Ascending aorta (tissue), 2 donors: ENCODE measurements around the gene ZNF423. TPM values are rescaled to one million over a fixed set of nuclear protein-coding genes. Genes with fewer than 3 reads are reported as not detected.
A peak's percentile ranks its signal among the peaks of the same experiment; 100 is the strongest.

Experiments
- DNase-seq, 2 donors: peaks; one replicate each; pipeline ENCODE4 v3.0.0-alpha.2; 2019; ENCODE audit warnings: low spot score in 2 of 2
- H3K27ac ChIP-seq, 2 donors: fragments of 200-600 bp; sonication (generic); one replicate each; pipeline ENCODE4 v1.5.1; 2016 to 2017; ENCODE audit warnings: mild to moderate bottlenecking in 1 of 2
- H3K27me3 ChIP-seq: fragments of 200-600 bp; sonication (generic); one replicate; pipeline ENCODE4 v1.5.1; 2017
- H3K36me3 ChIP-seq, 2 donors: fragments of 200-600 bp; sonication (generic); one replicate each; pipeline ENCODE4 v1.5.1; 2016
- H3K4me1 ChIP-seq, 2 donors: fragments of 200-600 bp; sonication (generic); one replicate each; pipeline ENCODE4 v1.5.1; 2016 to 2017; ENCODE audit warnings: mild to moderate bottlenecking in 1 of 2
- H3K4me3 ChIP-seq, 2 donors: fragments of 200-600 bp; sonication (generic); one replicate each; pipeline ENCODE4 v1.5.1; 2016 to 2017; ENCODE audit warnings: mild to moderate bottlenecking in 1 of 2
- H3K9me3 ChIP-seq, 2 donors: fragments of 200-600 bp; sonication (generic); one replicate each; pipeline ENCODE4 v1.5.1; 2016
- intact Hi-C: fragments of 100-400 bp; cut with DNase I; formaldehyde crosslinking; loops from one replicate; pipeline ENCODE4 v1.15.1; 2023
- total RNA-seq: library from RNA; depleted of rRNA; stranded (reverse); fragments of >200 nt; gene quantifications from one replicate; pipeline ENCODE4 v1.1.0, GENCODE V29; 2016
- TF ChIP-seq, protein P1 (sequence below), 3 experiments: fragments of 200-600 bp in 2 of 3; fragments of 450-650 bp in 1 of 3; sonication (generic) in 2 of 3; IDR thresholded peaks; one replicate each; pipeline ENCODE4 v1.5.1; 2016 to 2019; ENCODE audit warnings: antibody characterized with exemption in 3 of 3, mild to moderate bottlenecking in 1 of 3, moderate library complexity in 1 of 3

Gene ZNF423
- total RNA-seq, 1 donor from 2014 or later: 42.9 TPM

GRCh38 chr16:49446805-49447204 lies 409.1 kb downstream of the ZNF423 start:
- intact Hi-C loops: no loop called here
- no peaks in the 10 kb centered on the region for H3K9me3 ChIP-seq
- H3K4me1 ChIP-seq: no peaks in the 10 kb centered on the region
- no peak overlapping the region for H3K4me3 ChIP-seq
- TF ChIP-seq, protein P1, sequence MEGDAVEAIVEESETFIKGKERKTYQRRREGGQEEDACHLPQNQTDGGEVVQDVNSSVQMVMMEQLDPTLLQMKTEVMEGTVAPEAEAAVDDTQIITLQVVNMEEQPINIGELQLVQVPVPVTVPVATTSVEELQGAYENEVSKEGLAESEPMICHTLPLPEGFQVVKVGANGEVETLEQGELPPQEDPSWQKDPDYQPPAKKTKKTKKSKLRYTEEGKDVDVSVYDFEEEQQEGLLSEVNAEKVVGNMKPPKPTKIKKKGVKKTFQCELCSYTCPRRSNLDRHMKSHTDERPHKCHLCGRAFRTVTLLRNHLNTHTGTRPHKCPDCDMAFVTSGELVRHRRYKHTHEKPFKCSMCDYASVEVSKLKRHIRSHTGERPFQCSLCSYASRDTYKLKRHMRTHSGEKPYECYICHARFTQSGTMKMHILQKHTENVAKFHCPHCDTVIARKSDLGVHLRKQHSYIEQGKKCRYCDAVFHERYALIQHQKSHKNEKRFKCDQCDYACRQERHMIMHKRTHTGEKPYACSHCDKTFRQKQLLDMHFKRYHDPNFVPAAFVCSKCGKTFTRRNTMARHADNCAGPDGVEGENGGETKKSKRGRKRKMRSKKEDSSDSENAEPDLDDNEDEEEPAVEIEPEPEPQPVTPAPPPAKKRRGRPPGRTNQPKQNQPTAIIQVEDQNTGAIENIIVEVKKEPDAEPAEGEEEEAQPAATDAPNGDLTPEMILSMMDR (IDR thresholded peaks at IDR 0.05): no peak
- H3K36me3 ChIP-seq: no peaks in the 10 kb centered on the region
- DNase-seq: no peak
- no peaks in the 10 kb centered on the region for H3K27me3 ChIP-seq
- no peak overlapping the region for H3K27ac ChIP-seq

DNA sequence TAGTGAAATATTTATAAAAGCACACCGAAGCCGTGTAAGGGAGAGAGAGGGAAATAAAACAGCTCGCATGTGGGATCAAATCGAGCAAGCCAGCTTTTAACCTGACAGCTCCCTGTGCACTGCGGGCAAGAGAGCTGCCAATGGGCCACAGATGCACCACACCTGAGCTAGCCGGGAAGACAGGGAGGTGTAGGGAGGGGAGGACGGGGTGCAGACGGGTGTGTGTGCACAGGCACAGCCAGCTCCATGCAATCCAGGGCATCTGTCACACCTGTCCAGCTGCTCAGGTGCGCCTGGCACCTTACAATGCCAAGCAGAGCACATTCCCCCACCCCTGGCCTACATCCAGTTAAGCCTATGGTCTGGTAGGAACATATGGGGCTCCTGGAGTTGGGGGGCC lies 412.3 kb downstream of the ZNF423 start:
- H3K9me3 ChIP-seq: no peaks in the 10 kb centered on the region
- H3K4me1 ChIP-seq: peaks cover 0 to 5% of the 10 kb centered on the region in 2 donors
- no peaks in the 10 kb centered on the region for H3K36me3 ChIP-seq
- intact Hi-C loops: no loop called here
- no peak overlapping the region for H3K27ac ChIP-seq
- DNase-seq: no peak
- TF ChIP-seq, protein P1 (IDR thresholded peaks at IDR 0.05): no peak
- no peak overlapping the region for H3K4me3 ChIP-seq
- H3K27me3 ChIP-seq: no peaks in the 10 kb centered on the region

- DNase-seq: no peak
- no peaks in the 10 kb centered on the region for H3K27me3 ChIP-seq
Measured at GRCh38 chr16:49442805-49443204, 413.1 kb downstream of the ZNF423 start.

GRCh38 chr16:49441366-49441780 lies 414.5 kb downstream of the ZNF423 start:
- Histone ChIP-seq H3K4me3 (peak overlapping the region in 1 of 2 donors; percentile 16), H3K27me3 (no peaks in the 10 kb centered on the region), H3K36me3 (no peaks in the 10 kb centered on the region), H3K4me1 (peaks cover 0 to 5% of the 10 kb centered on the region in 2 donors), H3K9me3 (no peaks in the 10 kb centered on the region), H3K27ac (no peak overlapping the region)
- DNase-seq: no peak
- intact Hi-C loops: no loop called here
- TF ChIP-seq, protein P1 (IDR thresholded peaks at IDR 0.05): peak in 1 of 3 experiments; percentile 32

More at GRCh38 chr16:49442805-49443204, 413.1 kb downstream of the ZNF423 start:
- H3K4me3 ChIP-seq: no peak overlapping the region
- no peaks in the 10 kb centered on the region for H3K36me3 ChIP-seq
- TF ChIP-seq, protein P1 (IDR thresholded peaks at IDR 0.05): no peak
- H3K27ac ChIP-seq: no peak overlapping the region
- no peaks in the 10 kb centered on the region for H3K9me3 ChIP-seq
- intact Hi-C loops: no loop called here
- peaks cover 0 to 5% of the 10 kb centered on the region in 2 donors for H3K4me1 ChIP-seq

DNA sequence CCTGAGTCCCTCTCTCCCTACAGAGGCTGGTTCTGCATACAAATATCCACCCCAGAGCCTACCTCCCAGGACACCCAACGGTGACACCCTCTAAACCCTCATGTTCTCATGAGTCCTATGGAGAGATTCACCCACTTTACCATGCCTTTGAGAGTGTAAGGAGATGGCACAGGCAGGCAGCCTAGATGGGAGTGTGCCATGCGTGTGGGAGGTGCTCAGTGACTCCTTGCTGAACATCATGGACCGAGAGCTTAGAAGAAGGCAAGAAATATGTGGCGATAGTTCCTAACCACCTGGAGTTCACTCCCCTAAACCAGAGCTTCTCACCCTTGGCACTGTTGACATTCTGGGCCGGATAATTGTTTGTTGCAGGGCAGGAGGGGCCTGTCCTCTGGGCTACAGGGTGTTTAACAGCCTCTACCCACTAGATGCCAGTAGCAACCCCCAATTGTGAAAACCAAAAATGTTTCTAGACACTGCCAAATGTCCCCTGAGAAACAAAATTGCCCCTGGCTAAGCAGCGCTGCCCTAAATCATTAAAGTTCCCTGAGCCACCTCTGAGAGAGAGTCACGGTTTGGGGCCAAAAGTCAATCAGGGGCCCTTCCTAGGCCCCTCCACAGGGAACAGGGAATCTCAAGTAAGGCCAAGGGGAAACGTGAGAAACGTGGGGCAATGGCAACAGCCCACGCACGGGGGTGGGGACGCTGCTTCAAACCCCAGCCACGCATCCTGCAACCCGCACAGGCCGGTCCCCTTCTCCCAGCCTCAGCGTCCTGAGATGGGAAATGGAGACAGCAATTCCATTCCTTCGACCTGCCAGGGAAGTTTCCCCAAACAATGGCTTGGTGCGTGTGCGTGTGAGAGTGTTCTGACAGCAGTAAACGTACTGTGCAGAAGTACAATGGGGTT lies 415.5 kb downstream of the ZNF423 start:
- H3K27ac ChIP-seq: no peak overlapping the region
- intact Hi-C loops: no loop called here
- no peaks in the 10 kb centered on the region for H3K9me3 ChIP-seq
- no peaks in the 10 kb centered on the region for H3K36me3 ChIP-seq
- DNase-seq: no peak
- TF ChIP-seq, protein P1 (IDR thresholded peaks at IDR 0.05): no peak
- peaks cover 0 to 5% of the 10 kb centered on the region in 2 donors for H3K4me1 ChIP-seq
- H3K27me3 ChIP-seq: no peaks in the 10 kb centered on the region
- H3K4me3 ChIP-seq: no peak overlapping the region
